Measurements from ENCODE around the gene HOXB9.

Gene HOXB9

GRCh38 chr17:48624118-48624517 lies 2.0 kb downstream of the HOXB9 start:
- DNase-seq = no peak
- TF ChIP-seq GATA1 (IDR thresholded peaks at IDR 0.05; ENCODE audit: low read depth, low read length) (no peak), POLR2A (IDR thresholded peaks at IDR 0.05; ENCODE audit: low read length) (no peak)

DNA sequence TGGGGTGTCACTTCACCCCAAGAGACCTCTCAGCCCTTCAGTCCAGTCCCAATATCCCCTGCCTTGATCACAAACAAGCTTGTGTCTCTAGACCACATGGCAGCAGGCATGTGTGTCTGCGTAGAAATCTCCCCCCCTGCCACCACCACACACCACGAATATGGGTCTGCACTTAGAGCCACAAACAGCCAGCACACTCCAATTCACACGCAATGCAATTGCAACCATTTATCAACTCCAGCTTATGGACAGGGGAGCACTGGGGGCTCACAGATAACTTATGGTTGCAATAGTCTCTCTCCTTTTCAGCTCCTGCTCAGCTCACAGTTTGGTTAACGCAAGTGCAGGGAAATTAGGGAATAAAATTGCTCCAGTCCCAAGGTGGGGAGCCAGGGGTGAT lies 2.6 kb downstream of the HOXB9 start:
- TF ChIP-seq POLR2A (IDR thresholded peaks at IDR 0.05; ENCODE audit: low read length) = no peak
- TF ChIP-seq GATA1 (IDR thresholded peaks at IDR 0.05; ENCODE audit: low read depth, low read length) = no peak
- DNase-seq = peak; percentile 37 to 58

- no peak for DNase-seq
- TF ChIP-seq GATA1 (IDR thresholded peaks at IDR 0.05; ENCODE audit: low read depth, low read length) = no peak
These were observed 3.3 kb downstream of the HOXB9 start for GRCh38 chr17:48622857-48623256.

DNA sequence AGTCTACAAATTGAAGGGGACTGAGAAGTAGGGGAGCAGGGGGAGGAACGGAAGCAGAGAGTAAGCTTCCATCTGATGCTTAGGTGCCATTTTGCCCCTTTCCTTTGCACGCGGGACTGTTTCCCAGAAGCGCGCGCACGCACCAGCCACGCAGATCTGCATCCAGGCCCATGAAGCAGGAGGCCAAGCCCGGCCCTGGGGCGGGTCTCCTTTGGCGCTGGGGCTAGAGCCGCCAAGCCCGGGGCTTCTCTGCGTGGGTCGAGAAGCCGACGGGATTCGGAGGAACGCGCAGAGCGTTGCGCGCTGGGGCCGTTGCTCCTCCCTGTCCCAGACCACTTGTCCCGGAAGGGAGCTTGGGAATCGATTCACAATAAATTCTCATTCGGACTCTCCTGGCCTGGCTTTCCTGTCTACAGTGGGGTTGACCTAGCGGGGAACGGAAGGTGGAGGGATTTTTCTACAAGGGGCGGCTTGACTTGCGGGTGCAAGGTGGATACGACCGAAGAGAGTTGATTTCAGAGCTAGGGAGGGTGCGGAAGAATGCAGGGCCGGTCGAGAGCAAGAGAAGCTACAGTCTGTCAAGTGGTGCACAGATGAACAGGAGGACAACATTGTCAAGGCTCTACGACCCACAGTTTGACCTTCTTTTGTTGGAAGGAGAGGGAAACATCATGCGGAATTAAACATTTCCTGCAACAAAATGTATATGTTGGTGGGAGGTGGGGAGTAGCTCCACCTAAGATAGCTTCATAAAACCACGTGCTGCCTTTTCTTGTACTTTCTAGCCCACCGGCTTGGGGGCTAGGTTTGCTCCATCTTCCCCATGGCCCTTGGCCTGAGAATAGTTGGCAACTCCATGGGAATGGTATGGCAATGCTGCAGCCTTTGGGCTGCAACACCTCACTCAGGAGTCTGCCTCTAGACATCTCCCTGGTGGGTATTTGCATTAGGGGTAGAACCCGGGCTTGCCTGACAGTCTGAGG lies 4.5 kb downstream of the HOXB9 start:
- TF ChIP-seq POLR2A (IDR thresholded peaks at IDR 0.05; ENCODE audit: low read length) (no peak), GATA1 (IDR thresholded peaks at IDR 0.05; ENCODE audit: low read depth, low read length) (no peak)
- DNase-seq = no peak

GRCh38 chr17:48620461-48621139 lies 5.6 kb downstream of the HOXB9 start:
- TF ChIP-seq POLR2A (IDR thresholded peaks at IDR 0.05; ENCODE audit: low read length) (no peak), GATA1 (IDR thresholded peaks at IDR 0.05; ENCODE audit: low read depth, low read length) (no peak)
- DNase-seq = no peak

- no peak for TF ChIP-seq POLR2A (IDR thresholded peaks at IDR 0.05; ENCODE audit: low read length)
- TF ChIP-seq GATA1 (IDR thresholded peaks at IDR 0.05; ENCODE audit: low read depth, low read length) = no peak
- DNase-seq = no peak
These were observed 6.2 kb downstream of the HOXB9 start for GRCh38 chr17:48619826-48620449.

- TF ChIP-seq GATA1 (IDR thresholded peaks at IDR 0.05; ENCODE audit: low read depth, low read length) (no peak), POLR2A (IDR thresholded peaks at IDR 0.05; ENCODE audit: low read length) (no peak)
These were observed 7.8 kb downstream of the HOXB9 start for GRCh38 chr17:48618256-48618896.

GRCh38 chr17:48617471-48618255 lies 8.5 kb downstream of the HOXB9 start:
- TF ChIP-seq POLR2A (IDR thresholded peaks at IDR 0.05; ENCODE audit: low read length) (no peak), GATA1 (IDR thresholded peaks at IDR 0.05; ENCODE audit: low read depth, low read length) (no peak)
- DNase-seq = no peak

More at GRCh38 chr17:48618256-48618896, 7.8 kb downstream of the HOXB9 start:
- peak; percentile 77 to 88 for DNase-seq

DNA sequence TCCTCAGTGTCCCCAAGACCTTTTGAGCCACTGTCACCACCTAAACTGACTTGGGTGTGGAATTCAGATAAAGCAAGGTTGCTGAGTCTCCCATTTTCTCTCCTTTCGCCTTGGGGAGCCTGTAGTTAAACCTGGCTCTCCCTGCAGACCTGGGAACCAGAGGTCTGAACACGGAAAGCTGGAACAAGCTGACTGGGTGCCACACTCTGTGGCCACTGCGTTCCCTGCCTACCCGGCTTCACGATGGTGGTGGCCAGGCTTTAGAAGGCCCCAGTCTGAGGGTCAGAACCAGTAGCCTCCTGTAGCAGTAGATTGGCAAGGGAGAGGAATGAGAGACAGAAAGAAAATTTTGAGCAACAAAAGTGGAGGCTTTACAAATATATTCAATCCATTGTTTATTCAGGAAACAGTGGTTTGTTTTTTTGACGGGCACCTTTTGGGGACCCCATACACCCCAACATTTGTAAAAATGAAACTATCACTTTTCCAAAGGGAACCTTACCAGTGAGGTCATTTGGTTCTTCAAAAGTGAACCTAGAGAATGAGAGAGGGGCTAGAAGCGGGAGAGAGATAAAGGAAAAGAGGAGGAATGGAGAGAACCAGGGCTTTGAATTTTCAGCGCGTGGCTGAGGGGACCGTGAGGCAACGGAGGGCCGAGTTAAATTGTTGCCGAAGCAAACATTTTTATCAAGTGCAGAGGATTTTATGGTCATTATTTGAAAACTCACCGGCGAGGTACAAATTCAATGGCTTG lies 9.3 kb downstream of the HOXB9 start:
- DNase-seq = no peak
- TF ChIP-seq GATA1 (IDR thresholded peaks at IDR 0.05; ENCODE audit: low read depth, low read length) (no peak), POLR2A (IDR thresholded peaks at IDR 0.05; ENCODE audit: low read length) (no peak)

DNA sequence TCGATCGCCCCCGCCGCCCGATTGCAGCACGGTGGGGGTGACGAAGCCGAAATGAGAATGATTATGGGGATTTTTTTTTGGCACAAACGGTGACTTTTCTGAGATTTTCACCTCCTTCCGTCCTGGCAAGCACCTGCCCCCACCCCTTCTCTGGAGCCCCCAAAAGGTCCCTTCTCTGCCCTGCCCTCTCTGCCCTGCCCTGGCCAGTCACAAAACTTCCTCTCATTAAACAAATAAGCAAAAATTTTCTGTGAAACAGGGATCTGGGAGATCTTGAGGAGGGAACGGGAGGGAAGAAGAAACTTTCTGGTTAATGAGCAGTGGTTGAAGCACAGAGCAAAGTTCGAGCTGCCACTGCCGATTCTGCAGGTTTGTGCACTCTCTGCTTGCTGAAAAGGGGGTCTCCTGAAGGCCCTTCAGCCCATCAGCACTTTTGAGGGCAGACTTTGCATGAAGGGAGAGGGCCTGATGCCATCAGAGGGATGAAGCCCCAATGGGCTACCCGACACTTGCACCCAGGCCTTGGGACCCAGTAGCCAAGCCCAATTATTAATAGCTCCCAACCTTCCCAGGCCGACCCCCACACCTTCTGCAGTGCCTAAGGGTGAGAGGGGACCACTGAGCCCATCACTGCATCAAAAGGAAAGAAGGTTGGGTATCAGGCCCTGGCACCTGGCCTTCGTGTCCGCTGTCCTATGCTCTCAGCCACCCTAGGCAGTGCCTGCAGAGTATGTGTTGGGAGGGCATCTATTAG lies 10.0 kb downstream of the HOXB9 start:
- no peak for DNase-seq
- no peak for TF ChIP-seq GATA1 (IDR thresholded peaks at IDR 0.05; ENCODE audit: low read depth, low read length)
- no peak for TF ChIP-seq POLR2A (IDR thresholded peaks at IDR 0.05; ENCODE audit: low read length)

DNA sequence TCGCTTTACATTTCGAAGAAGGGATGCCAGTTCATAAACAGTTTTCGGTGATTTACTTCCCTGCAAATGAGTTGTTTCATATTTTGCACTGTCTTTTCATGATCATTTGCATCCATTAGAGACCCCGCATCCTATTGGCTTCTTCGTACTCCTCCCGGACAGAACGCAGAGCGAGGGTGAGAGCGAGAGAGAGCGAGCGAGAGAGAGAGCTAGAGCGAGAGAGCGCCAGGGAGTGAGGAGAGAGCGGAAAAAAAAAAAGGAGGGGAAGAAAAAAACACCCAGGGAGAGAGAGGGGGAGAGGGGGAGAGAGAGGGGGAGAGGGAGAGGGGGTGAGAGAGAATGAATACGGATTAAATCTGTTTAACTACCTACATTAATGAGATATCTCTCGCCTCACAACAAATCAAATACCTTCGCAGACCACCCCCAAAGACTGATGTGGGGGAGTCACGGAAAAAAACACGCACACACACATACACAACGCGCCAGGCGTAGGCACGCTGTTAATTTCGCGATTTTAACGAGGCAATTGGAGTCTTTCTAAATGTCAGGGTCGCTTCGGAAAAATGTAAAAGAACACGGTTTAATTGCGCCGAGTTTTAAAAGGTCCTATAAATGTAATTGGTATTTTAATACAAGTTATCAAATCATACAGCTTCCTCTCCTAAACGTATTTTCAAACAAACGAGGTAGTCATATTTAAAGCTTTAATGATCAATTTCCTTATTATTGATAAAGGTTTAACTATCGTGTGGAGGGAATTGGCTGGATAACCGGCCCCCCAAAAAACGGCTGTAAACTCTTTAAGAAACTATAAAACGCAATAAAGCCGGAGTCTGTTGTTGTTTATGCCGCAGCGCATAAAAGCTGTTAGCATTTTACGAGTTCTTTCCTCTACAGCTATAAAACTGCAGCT lies 10.9 kb downstream of the HOXB9 start, which contains the start of gene HOXB8:
HOXB8 (minus strand) TSS at position 246 of the 916 bp plus-strand sequence. CDS start 588 bp downstream, outside the sequence.
- no peak for TF ChIP-seq POLR2A (IDR thresholded peaks at IDR 0.05; ENCODE audit: low read length)
- TF ChIP-seq GATA1 (IDR thresholded peaks at IDR 0.05; ENCODE audit: low read depth, low read length) = no peak
- DNase-seq = no peak

Data from erythroblast (primary cell).